Suprapubic skin (tissue), 3 donors: Measurements from ENCODE around the gene EME1.

Experiments
- POLR2A ChIP-seq, 2 donors: fragments of 450-650 bp; IDR thresholded peaks; one replicate each; pipeline ENCODE4 v1.6.1; 2017; ENCODE audit warnings: antibody characterized with exemption in 2 of 2, mild to moderate bottlenecking in 2 of 2, moderate library complexity in 2 of 2
- TF ChIP-seq, protein P1 (sequence below), 2 donors: fragments of 200-600 bp in 1 of 2; fragments of 450-650 bp in 1 of 2; sonication (generic) in 1 of 2; IDR thresholded peaks; one replicate each; pipeline ENCODE4 v1.5.1; 2016 to 2019; ENCODE audit warnings: antibody characterized with exemption in 2 of 2, mild to moderate bottlenecking in 1 of 2, moderate library complexity in 1 of 2

DNA sequence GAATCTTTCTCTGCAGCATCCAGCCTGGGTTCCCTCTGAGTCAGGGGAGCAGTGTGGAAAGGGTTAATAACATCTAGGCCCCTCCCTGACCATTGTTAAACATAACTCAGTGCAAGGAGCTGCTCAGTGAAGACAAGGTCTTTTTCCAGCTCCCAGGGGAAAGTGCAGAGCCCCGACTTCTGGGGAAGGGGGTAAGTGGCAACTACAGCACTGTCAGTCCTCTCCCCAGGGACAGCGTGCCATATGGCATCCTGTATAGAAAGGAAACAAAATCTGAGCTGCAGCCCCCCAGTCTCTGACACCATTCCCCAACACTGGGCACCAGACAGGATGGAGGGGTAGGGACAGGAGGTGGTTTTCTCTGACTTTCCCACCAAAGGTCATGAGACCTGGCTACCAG, 7.9 kb upstream of the EME1 start:
- no peak for TF ChIP-seq POLR2A (IDR thresholded peaks at IDR 0.05)
- TF ChIP-seq, protein P1, sequence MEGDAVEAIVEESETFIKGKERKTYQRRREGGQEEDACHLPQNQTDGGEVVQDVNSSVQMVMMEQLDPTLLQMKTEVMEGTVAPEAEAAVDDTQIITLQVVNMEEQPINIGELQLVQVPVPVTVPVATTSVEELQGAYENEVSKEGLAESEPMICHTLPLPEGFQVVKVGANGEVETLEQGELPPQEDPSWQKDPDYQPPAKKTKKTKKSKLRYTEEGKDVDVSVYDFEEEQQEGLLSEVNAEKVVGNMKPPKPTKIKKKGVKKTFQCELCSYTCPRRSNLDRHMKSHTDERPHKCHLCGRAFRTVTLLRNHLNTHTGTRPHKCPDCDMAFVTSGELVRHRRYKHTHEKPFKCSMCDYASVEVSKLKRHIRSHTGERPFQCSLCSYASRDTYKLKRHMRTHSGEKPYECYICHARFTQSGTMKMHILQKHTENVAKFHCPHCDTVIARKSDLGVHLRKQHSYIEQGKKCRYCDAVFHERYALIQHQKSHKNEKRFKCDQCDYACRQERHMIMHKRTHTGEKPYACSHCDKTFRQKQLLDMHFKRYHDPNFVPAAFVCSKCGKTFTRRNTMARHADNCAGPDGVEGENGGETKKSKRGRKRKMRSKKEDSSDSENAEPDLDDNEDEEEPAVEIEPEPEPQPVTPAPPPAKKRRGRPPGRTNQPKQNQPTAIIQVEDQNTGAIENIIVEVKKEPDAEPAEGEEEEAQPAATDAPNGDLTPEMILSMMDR (IDR thresholded peaks at IDR 0.05) = no peak
